Measurements from ENCODE around the gene LYZL1. TPM values are rescaled to one million over a fixed set of nuclear protein-coding genes. Genes with fewer than 3 reads are reported as not detected.

Gene LYZL1
- total RNA-seq, 1 donor from 2014 or later, result not detected

DNA sequence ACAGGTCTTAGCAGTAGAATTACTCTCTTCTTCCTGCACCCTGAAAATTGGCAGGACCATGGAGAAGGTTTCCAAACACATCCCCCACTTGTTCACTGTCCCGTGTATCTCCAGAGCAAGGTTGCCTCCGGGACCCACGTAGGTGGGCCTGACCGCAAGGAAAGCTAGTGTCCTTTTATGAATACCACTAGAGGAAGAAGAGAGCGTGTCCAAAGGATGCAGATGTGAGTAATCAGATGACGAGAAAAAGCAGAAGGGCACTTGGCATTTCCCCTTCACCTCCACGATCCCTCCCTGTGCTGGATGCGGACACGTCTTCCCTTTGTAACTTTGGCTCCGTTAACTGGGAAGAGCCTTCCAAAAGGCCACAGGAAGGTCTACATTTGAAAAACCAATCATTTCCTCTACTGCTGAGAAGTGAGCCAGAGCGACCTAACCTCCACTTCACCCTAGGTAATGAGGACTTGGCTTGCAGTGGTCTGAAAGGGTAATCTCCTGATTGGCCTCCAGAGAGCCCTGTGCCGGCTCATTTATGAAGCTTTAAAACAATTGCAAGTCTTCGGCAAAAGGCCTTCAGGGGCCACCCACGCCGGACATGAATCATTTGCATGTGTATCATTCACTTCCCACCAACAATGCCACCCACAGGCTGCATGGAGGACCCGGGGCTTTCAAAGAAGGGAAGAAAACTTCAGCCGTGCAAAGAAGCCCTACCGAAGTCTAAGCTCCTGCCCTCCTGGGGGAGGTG is 55.4 kb downstream of the LYZL1 start:
- intact Hi-C loops (cut with DNase I), result no loop called here
- Histone ChIP-seq H3K4me3 (no peak overlapping the region), H3K9me3 (no peaks in the 10 kb centered on the region), H3K36me3 (no peaks in the 10 kb centered on the region), H3K4me1 (no peaks in the 10 kb centered on the region), H3K27ac (no peak overlapping the region), H3K27me3 (no peaks in the 10 kb centered on the region)
- no peak for ATAC-seq
- no peak for DNase-seq
- TF ChIP-seq, protein P1, sequence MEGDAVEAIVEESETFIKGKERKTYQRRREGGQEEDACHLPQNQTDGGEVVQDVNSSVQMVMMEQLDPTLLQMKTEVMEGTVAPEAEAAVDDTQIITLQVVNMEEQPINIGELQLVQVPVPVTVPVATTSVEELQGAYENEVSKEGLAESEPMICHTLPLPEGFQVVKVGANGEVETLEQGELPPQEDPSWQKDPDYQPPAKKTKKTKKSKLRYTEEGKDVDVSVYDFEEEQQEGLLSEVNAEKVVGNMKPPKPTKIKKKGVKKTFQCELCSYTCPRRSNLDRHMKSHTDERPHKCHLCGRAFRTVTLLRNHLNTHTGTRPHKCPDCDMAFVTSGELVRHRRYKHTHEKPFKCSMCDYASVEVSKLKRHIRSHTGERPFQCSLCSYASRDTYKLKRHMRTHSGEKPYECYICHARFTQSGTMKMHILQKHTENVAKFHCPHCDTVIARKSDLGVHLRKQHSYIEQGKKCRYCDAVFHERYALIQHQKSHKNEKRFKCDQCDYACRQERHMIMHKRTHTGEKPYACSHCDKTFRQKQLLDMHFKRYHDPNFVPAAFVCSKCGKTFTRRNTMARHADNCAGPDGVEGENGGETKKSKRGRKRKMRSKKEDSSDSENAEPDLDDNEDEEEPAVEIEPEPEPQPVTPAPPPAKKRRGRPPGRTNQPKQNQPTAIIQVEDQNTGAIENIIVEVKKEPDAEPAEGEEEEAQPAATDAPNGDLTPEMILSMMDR (IDR thresholded peaks at IDR 0.05), result no peak

DNA sequence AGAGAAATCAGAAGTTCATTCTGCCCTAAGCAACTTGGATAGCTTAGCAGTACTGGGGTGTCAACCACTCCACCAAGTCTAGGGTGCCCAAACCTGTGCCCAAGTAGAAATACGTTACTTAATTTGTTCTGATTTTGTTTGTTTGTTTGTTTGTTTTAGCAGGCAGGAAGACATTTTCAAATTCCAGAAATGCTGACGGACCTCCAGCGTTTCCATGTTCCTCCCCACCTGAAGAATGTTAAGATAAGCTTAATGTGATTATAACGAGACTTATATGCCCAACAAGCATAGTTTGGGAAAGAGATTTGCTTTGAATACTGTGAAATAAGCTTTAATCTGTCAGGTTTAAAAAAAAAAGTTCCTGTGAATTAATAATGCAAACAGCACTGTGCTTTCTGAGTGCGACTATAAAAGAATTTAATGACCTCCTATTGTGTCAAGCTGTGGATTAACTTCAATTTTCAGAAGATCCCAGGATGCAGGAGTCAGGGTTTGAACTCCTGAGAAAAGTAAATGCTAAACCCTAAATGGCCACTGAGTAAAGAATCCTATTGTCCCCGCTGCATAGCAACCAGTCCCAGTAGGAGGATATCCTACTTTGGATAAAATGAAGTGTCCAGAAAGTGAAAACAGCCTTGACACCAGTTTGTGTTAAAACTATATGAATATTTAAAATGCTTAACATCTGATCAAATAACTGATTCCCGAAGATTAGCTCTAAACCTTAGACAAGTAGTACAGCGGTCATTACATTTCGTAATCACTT is 56.5 kb downstream of the LYZL1 start:
- Histone ChIP-seq H3K4me3 (no peak overlapping the region), H3K27ac (no peak overlapping the region), H3K4me1 (no peaks in the 10 kb centered on the region), H3K27me3 (no peaks in the 10 kb centered on the region), H3K9me3 (no peaks in the 10 kb centered on the region), H3K36me3 (no peaks in the 10 kb centered on the region)
- intact Hi-C loops (cut with DNase I), result no loop called here
- TF ChIP-seq, protein P1 (IDR thresholded peaks at IDR 0.05), result no peak
- DNase-seq, result no peak
- no peak for ATAC-seq

DNA sequence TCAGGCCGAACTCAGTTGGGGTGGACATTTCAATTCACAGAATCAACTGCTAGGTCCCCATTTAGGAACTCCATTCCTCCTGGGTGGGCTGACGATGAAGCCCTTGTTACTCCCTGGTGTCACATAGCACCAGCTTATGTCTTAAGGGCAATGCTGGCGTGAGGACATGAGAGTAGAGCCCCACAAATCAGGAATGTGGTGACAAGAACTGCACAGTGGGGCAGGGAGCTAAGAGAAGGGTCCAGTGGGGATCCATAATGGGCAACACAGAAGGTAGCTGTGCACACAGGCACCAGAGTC is 57.0 kb downstream of the LYZL1 start:
- Histone ChIP-seq H3K9me3 (no peaks in the 10 kb centered on the region), H3K4me1 (no peaks in the 10 kb centered on the region), H3K4me3 (no peak overlapping the region), H3K27me3 (no peaks in the 10 kb centered on the region), H3K36me3 (no peaks in the 10 kb centered on the region), H3K27ac (no peak overlapping the region)
- no peak for ATAC-seq
- TF ChIP-seq, protein P1 (IDR thresholded peaks at IDR 0.05), result no peak
- intact Hi-C loops (cut with DNase I), result no loop called here
- no peak for DNase-seq

DNA sequence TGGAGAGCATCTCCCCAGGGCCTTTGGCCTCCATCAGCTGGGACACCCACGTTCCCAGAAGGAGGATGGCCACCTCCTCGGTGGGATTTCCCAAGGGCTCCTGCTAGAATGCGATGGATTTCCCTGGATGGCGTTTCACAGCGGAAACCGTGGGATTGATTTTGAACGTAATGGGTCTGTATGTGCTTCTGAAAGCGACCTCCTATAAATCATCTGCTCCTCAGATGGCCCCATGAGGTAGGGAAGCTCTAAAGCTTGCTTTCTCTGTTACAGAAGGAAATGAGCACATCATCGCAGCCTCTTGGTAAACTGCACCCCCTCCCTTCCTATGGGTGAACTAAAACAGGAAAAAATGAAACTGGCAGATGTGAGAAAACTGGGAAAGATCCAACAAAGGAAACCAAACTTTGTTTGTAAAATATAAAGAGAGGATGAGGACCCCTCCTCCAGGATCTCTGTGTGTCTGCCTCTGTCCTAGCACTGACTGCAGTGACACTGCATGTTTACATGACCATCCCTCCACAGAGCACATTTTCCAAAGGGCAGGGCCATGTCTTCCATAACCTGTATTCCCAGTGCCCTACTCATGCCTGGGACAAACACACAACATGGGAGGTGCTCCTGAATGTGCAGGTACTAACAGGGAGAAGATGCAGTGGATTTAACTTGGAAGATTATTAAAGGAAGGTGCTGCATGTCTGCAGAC is 57.6 kb downstream of the LYZL1 start:
- TF ChIP-seq, protein P1 (IDR thresholded peaks at IDR 0.05), result no peak
- Histone ChIP-seq H3K27me3 (no peaks in the 10 kb centered on the region), H3K27ac (no peak overlapping the region), H3K4me1 (no peaks in the 10 kb centered on the region), H3K4me3 (no peak overlapping the region), H3K9me3 (no peaks in the 10 kb centered on the region), H3K36me3 (no peaks in the 10 kb centered on the region)
- ATAC-seq, result no peak
- no peak for DNase-seq
- intact Hi-C loops (cut with DNase I), result no loop called here

DNA sequence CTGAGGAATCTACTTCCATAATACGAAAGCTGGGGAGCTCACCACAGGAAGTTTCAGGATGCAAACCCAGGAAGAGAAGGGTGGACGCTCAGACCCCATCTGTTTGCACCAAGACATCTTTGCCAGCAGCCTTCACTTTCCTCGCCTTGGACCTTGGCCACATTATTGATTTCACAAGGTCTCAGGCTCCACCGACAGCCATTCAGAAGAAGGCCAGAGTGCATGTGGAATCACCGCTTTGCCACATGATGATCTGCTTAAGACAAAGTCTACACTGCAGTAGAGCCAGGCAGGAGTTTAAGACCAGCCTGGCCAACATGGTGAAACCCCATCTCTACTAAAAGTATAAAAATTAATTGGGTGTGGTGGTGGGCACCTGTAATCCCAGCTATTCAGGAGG is 60.0 kb downstream of the LYZL1 start:
- intact Hi-C loops (cut with DNase I), result no loop called here
- no peaks in the 10 kb centered on the region for H3K36me3 ChIP-seq
- H3K27ac ChIP-seq, result no peak overlapping the region
- TF ChIP-seq, protein P1 (IDR thresholded peaks at IDR 0.05), result no peak
- H3K9me3 ChIP-seq, result no peaks in the 10 kb centered on the region
- no peak for ATAC-seq
- no peak overlapping the region for H3K4me3 ChIP-seq
- no peaks in the 10 kb centered on the region for H3K27me3 ChIP-seq
- DNase-seq, result no peak
- peaks cover 6% of the 10 kb centered on the region for H3K4me1 ChIP-seq

Data from upper lobe of right lung (tissue), 1 donor.